Panc1 (cell line): ENCODE results near the gene VPS16.

Source experiments
- POLR2AphosphoS5 ChIP-seq: IDR thresholded peaks from 2 replicates; pipeline ENCODE4 v1.6.1; 2012; ENCODE audit warnings: mild to moderate bottlenecking, low read depth, low read length, moderate library complexity
- SIN3A ChIP-seq: IDR thresholded peaks from 2 replicates; pipeline ENCODE4 v1.6.1; 2012; ENCODE audit warnings: low read depth, mild to moderate bottlenecking, low read length, moderate library complexity, borderline replicate concordance; ENCODE audit not compliant: insufficient read depth
- TCF7L2 ChIP-seq: IDR thresholded peaks from 2 replicates; pipeline ENCODE4 v1.6.1; 2011; ENCODE audit warnings: mild to moderate bottlenecking, low read depth, low read length, inconsistent platforms
- TF ChIP-seq, protein P1 (sequence below), 2 experiments: IDR thresholded peaks; 2 replicates each; pipeline ENCODE4 v1.6.1; 2011 to 2012; ENCODE audit warnings: low read depth in 2 of 2, control low read depth in 1 of 2, low read length in 1 of 2, mild to moderate bottlenecking in 1 of 2, moderate library complexity in 1 of 2; ENCODE audit not compliant: insufficient read depth in 1 of 2
- TF ChIP-seq, protein P2 (sequence below): fragments of 450-650 bp; IDR thresholded peaks from 2 replicates; pipeline ENCODE4 v1.5.1; 2017; ENCODE audit warnings: mild to moderate bottlenecking

- TF ChIP-seq, protein P1, sequence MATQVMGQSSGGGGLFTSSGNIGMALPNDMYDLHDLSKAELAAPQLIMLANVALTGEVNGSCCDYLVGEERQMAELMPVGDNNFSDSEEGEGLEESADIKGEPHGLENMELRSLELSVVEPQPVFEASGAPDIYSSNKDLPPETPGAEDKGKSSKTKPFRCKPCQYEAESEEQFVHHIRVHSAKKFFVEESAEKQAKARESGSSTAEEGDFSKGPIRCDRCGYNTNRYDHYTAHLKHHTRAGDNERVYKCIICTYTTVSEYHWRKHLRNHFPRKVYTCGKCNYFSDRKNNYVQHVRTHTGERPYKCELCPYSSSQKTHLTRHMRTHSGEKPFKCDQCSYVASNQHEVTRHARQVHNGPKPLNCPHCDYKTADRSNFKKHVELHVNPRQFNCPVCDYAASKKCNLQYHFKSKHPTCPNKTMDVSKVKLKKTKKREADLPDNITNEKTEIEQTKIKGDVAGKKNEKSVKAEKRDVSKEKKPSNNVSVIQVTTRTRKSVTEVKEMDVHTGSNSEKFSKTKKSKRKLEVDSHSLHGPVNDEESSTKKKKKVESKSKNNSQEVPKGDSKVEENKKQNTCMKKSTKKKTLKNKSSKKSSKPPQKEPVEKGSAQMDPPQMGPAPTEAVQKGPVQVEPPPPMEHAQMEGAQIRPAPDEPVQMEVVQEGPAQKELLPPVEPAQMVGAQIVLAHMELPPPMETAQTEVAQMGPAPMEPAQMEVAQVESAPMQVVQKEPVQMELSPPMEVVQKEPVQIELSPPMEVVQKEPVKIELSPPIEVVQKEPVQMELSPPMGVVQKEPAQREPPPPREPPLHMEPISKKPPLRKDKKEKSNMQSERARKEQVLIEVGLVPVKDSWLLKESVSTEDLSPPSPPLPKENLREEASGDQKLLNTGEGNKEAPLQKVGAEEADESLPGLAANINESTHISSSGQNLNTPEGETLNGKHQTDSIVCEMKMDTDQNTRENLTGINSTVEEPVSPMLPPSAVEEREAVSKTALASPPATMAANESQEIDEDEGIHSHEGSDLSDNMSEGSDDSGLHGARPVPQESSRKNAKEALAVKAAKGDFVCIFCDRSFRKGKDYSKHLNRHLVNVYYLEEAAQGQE (IDR thresholded peaks at IDR 0.05; ENCODE audit: insufficient read depth in 1 of 2, low read depth in 2 of 2, low read length in 1 of 2): no peak
- TF ChIP-seq, protein P2, sequence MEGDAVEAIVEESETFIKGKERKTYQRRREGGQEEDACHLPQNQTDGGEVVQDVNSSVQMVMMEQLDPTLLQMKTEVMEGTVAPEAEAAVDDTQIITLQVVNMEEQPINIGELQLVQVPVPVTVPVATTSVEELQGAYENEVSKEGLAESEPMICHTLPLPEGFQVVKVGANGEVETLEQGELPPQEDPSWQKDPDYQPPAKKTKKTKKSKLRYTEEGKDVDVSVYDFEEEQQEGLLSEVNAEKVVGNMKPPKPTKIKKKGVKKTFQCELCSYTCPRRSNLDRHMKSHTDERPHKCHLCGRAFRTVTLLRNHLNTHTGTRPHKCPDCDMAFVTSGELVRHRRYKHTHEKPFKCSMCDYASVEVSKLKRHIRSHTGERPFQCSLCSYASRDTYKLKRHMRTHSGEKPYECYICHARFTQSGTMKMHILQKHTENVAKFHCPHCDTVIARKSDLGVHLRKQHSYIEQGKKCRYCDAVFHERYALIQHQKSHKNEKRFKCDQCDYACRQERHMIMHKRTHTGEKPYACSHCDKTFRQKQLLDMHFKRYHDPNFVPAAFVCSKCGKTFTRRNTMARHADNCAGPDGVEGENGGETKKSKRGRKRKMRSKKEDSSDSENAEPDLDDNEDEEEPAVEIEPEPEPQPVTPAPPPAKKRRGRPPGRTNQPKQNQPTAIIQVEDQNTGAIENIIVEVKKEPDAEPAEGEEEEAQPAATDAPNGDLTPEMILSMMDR: no peak
- no peak for TF ChIP-seq POLR2AphosphoS5
- no peak for TF ChIP-seq SIN3A
- no peak for TF ChIP-seq TCF7L2
Measured at GRCh38 chr20:2899243-2899642, 58.7 kb downstream of the VPS16 start.
